ENCODE measurements around the gene ADGRA1.

DNA sequence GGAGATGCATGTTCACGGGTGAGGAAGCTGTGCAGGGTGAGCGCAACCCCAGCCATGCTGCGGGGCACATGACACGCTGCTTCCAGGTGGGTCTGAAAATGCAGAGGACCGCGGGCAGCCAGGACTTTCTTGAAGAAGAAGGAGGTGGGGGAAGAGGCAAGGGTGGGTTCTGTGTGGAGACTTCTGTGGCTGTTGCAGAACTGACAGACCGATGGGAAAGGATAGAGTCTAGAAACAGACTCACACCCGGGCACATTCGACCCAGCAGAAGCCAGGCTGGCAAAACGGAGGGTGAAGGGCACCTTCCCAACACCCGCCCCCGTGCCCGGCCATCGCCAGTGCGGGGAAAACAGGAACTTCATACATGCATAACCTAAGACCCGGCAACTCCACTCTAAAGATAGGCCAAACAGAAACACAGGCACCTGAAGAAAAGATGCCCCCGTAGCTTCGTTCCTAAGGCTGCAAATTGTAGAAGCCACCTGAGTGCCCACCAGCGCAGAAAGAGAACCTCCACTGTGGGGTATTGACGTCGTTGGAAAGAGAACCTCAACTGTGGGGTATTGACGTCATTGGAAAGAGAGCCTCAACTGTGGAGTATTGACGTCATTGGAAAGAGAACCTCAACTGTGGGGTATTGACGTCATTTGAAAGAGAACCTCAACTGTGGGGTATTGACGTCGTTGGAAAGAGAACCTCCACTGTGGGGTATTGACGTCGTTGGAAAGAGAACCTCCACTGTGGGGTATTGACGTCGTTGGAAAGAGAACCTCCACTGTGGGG is 67.5 kb downstream of the ADGRA1 start:
- TF ChIP-seq POLR2A (IDR thresholded peaks at IDR 0.05; ENCODE audit: low read length), result no peak
- no peak for TF ChIP-seq GATA1 (IDR thresholded peaks at IDR 0.05; ENCODE audit: low read depth, low read length)
